Activated CD8-positive, alpha-beta memory T cell treated with anti-CD3 and anti-CD28 coated beads for 4 hours (primary cell): ENCODE data around the gene RBPJ.
"Not testable (repeated sequence)": the region's sequence is repeated elsewhere in the genome, so short reads cannot be mapped to it uniquely, and the experiment has no call there.

Experiments used
- DNase-seq, 2 donors: peaks; one replicate each; pipeline ENCODE4 v3.0.0-alpha.2; 2020; ENCODE audit warnings: low read depth in 2 of 2

Gene RBPJ

DNA sequence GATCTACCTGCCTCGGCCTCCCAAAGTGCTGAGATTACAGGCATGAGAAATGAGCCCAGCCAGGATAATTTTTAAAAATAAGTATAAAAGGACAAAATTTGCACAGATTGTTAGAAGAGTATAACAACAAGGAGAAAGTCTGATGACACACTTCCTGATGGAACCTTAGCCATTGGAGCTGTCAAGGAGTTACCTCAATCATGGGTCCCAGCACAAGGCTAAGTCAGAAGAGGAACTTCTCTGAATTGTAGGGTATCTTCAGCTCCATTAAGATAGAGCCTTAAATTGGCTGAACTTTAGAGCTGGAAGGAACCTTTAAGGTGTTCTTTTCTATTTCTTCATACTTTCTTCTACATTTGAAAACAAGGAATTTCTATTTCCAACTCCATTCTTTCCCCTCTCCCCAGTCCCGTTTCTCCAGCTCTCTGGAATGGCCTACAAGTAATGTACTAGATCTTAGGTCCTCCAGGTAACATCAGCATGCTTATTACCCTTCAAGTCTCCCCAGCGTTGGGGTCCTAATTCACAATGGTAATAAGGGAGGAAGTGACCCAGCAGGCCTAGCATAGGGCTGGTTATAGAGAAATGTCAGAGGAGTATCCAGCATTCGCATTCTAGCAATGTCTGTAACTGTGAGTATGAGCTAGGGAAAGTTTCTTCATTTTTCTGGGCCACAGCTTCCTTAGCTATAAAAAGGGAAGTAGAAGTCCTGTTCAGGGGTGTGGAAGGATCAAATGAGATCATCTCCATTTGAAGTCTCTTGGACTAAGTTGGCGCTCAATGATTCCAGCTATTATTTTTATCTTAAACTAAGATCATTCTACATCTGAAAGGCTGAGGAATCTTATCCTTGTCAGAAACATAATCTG, 18.5 kb upstream of the RBPJ start:
- DNase-seq, result no peak

- no peak for DNase-seq
These were observed 17.8 kb upstream of the RBPJ start for GRCh38 chr4:26303008-26303407.

DNA sequence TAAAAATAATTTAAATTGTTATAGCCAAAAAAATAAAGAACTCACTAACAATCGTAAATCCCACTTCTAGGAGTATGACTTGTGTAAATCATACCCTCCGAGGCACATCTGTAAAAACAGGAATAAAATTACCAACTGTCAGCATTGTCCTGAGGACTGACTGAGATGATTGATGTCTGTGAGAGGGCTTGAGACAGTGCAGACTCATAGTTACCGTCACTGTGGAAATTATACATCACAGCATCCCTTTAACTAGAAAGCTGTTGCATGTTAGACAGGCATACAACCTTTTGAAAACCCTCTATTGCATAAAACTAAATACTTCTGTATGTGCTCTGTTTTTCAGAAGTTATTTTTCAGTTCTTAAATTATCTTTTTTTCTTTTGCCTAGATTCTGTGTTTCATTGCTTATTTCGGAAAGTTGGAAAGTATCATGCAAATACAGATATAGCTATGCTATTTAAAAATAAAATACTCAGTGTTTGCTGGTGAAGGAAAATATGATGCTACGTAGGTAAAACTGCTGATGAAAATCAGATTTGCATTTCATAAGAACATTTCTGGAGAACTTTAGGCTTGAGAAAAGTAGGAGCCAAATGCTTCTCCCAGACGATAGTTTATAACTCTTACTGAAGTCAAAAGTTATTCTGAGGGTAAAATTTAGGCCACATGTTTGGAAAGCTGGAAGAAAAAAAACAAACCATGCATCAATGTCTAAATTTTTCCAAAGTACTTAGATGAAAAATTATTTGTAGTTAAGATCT, 13.6 kb upstream of the RBPJ start:
- DNase-seq, result no peak

- no peak for DNase-seq
These were observed 12.2 kb upstream of the RBPJ start for GRCh38 chr4:26308568-26308967.

DNA sequence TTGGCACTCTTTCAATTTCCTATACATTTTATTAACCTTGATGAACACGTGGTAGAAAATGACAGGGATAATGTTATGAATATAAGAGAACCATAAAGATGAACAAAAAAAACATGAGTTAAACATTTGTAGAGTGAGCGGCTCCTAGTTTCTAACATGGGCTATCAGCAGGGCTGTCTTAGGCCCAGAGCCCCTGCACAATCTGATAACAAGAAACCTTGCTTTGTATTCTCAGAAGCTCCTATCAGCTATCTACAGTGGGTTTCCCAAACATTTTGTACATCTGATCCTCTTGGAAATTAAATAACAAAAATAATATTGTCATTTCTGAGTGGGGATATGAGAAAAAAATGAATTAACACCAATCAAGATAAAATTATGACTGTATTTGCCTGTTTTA, 10.6 kb upstream of the RBPJ start:
- DNase-seq, result no peak

GRCh38 chr4:26311633-26312032, 9.2 kb upstream of the RBPJ start:
- DNase-seq, result no peak

GRCh38 chr4:26315316-26315932, 5.4 kb upstream of the RBPJ start:
- DNase-seq, result not testable (repeated sequence)

DNA sequence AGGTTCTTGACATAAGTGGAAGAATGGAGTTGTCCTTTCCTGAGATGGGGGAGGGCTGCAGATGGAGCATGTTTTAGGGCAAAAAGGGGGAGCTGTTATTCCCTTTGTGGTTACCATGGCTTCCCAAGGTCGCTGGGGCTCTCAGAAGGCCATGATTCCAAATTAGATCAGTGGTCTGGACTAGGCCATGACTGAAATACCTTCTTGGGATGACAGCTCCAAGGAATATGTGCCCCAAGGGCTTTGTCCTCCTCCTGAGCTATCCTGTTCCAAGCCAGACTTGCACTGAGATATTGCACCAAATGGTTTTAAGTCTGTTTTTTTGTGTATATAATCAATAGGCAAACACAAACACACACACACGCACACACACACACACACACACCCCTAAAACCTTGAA, 3.0 kb upstream of the RBPJ start:
- DNase-seq, result no peak

DNA sequence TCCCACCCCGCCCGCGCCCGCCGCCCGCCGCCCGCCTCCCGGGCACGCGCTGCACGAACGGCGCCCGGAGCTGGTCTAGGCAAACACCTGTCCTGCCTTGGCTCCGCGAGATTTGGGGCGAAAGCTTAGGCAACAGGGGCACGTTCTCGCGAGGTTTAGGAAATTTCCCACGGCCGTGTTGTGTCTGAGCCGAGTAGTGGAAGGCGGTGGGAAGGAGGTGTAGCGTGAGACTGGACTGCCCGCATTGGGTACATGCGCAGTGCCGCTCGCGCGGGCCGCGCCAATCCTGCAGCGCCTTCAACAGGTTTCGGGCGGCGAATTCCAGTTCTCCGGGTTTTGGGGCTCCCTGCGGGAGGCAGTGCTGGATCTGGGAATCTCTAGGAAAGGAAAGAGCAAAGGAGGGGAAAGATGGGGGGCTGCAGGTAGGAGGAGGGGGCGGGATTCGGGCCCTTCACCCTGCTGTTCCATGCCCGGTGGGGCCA, 1.3 kb upstream of the RBPJ start:
- peak; percentile 89 to 96 for DNase-seq

DNA sequence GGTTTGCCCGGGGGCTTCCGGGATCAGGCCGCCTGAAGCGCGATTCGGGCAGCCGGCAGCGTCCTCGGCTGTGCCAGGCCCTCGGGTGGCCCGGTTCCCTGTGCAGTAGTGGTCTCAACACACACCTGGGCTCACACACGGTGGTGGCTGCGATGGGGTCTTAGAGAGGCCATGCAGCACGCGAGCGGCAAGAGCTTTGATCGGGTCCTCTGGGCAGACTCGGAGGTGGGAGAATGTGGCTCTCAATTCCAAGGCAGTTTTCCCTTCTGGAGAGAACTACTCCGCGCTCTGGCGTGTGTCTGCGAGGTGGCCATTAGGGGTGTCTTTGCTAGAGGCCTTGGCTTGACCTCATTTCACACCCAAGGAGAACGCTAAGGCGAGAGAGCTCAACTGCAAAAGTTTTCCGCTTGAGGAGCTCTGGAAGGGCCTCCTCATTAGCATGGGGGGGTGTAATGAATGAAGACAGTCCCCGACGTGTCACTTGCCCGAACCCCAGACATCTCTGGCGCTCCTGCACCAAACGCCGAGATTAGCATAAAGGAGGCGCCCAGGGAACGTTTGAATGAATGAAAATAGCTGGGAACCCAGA, 771 bp upstream of the RBPJ start:
- DNase-seq, result peak; percentile 6 to 26

GRCh38 chr4:26321373-26322221, 783 bp downstream of the RBPJ start:
- peak in 1 of 2 donors; percentile 10 for DNase-seq

- no peak for DNase-seq
These were observed 1.5 kb downstream of the RBPJ start for GRCh38 chr4:26322346-26322745.

- DNase-seq, result no peak
These were observed 3.0 kb downstream of the RBPJ start for GRCh38 chr4:26323821-26324220.

GRCh38 chr4:26325191-26325590, 4.4 kb downstream of the RBPJ start:
- DNase-seq, result no peak

DNA sequence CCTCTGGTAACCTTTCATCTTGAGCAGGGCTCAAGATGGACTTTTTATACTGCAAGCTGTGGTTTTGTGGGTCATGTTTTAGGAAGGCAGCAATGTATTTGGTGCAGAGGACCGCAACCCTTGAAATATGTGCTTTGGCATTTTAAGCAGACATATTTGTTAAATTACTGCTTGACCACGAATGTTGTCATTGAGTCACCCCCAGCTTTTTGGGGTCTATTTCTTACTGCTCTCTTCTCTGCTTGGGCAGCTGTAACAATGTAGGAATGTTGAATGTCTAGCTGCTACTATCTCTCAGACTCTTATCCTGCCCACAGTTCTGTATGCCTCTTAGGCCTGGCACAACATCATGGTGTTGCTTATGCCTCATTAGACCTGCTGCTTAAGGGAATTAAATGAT, 6.0 kb downstream of the RBPJ start:
- no peak for DNase-seq

DNA sequence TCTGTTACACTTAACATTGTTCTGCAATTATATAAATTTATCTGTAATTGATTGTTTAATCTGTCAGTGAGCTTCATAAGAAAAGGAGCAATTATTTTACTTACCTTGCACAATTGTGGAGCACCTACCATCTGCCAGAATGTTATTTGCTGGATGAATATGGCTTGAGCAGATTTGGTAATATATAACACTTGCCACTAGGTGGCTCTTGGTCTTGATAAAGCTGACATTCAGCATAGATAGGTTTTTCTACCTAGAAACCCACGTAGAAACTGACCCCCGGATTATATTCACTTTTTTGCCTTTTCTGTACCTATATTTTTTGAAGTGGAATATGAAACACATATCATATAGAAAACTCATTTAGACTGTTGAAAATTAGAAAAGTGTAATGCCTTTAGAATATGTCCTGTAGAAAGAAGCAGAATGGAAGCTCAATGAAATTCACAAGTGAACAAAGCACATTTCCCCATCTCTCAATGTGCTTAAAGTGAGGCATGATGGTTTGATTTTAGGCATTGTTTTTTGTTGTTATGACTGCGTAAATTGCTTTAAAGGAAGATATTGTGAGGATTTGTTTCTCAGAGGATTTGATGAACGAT, 9.5 kb downstream of the RBPJ start:
- DNase-seq, result no peak

DNA sequence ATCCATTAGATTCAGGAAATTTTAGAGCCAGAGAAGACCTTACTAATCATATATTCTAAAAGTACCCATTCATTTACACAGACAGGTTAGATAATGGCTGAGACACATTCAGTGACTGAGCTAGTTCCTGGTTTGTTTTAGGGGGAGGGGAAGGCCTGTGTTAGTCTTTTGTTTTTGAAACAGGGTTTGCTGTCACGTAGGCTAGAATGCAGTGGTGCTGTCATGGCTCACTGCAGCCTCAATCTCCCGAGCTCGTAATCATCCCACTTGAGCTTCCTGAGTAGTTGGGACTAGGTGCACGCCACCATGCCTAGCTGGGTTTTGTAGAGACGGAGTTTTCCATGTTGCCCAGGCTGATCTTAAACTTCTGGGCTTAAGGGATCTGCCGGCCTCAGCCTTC, 10.1 kb downstream of the RBPJ start:
- DNase-seq, result no peak

- no peak for DNase-seq
These were observed 10.7 kb downstream of the RBPJ start for GRCh38 chr4:26331380-26331950.

DNA sequence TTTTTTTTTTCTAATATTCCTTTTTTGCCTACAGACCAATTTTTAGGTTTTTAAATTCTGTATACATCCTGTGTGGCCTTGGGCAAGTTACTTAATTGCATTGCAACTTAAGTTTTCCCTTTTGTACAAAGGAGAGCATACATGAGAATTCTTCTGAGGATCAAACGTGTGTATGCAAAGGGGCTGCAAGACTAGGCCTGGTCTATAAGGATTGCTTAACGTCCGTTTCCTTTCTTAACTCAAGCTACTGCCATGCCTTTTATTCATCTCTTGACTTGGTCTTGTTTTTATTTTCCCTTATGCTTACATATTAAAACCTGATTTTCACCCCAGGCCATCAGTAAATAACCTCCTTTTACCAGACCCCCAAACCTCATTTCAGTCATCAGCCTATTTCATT, 13.6 kb downstream of the RBPJ start:
- no peak for DNase-seq

DNA sequence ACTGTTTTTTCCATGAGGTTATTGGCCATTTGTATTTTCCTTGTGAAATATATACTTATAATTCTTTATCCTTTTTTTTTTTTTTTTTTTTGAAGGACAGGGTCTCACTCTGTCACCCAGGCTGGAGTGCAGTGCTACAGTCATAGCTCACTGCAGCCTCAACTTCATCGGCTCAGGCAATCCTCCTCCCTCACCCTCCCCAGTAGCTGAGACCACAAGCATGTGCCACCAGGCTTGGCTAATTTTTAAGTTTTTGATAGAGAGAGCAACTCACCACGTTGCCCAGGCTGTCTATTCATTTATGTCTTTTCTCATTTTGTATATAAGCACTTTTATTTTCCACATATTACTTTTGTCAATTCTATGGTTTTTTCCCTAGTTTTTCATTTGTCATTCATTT, 16.8 kb downstream of the RBPJ start:
- no peak for DNase-seq
